ENCODE measurements around the gene ZFX.
A peak's percentile ranks its signal among the peaks of the same experiment; 100 is the strongest.
"Not testable (repeated sequence)": the region's sequence is repeated elsewhere in the genome, so short reads cannot be mapped to it uniquely, and the experiment has no call there.

Gene ZFX

GRCh38 chrX:24149351-24150050 lies at the start of gene ZFX:
ZFX (plus strand) TSS chrX:24149729; CDS start chrX:24172743, 23,014 bp downstream.
- peak within 1 kb of the TSS; percentile 99 for H3K27ac ChIP-seq (ENCODE audit: low read depth, low read length)
- H3K79me2 ChIP-seq (ENCODE audit: control insufficient read depth, insufficient read depth, low read length, unreplicated experiment): peaks cover 47% of the 10 kb centered on the region
- H3K36me3 ChIP-seq (ENCODE audit: insufficient read depth, low read length): peaks cover 18% of the 10 kb centered on the region
- peaks cover 72% of the 10 kb centered on the region for H3K4me1 ChIP-seq (ENCODE audit: control insufficient read depth, insufficient read depth, low read length, unreplicated experiment)
- H3K4me3 ChIP-seq (ENCODE audit: low read depth, low read length): peak within 1 kb of the TSS; percentile 96
- no peaks in the 10 kb centered on the region for H3K27me3 ChIP-seq (ENCODE audit: insufficient read depth, low read length)
- H2AFZ ChIP-seq (ENCODE audit: low read length, unreplicated experiment): peak within 1 kb of the TSS; percentile 60

- H3K36me3 ChIP-seq (ENCODE audit: insufficient read depth, low read length): no peaks in the 10 kb centered on the region
- H3K79me2 ChIP-seq (ENCODE audit: control insufficient read depth, insufficient read depth, low read length, unreplicated experiment): no peaks in the 10 kb centered on the region
- no peaks in the 10 kb centered on the region for H3K27me3 ChIP-seq (ENCODE audit: insufficient read depth, low read length)
- H3K4me3 ChIP-seq (ENCODE audit: low read depth, low read length): no peak overlapping the region
- H3K27ac ChIP-seq (ENCODE audit: low read depth, low read length): no peak overlapping the region
- peaks cover 4% of the 10 kb centered on the region for H3K4me1 ChIP-seq (ENCODE audit: control insufficient read depth, insufficient read depth, low read length, unreplicated experiment)
- H2AFZ ChIP-seq (ENCODE audit: low read length, unreplicated experiment): no peak overlapping the region
Measured at GRCh38 chrX:24100713-24101112, 48.8 kb upstream of the ZFX start.

GRCh38 chrX:24110069-24110468 lies 39.5 kb upstream of the ZFX start:
- H3K27ac ChIP-seq (ENCODE audit: low read depth, low read length): no peak overlapping the region
- H2AFZ ChIP-seq (ENCODE audit: low read length, unreplicated experiment): no peak overlapping the region
- H3K27me3 ChIP-seq (ENCODE audit: insufficient read depth, low read length): no peaks in the 10 kb centered on the region
- peaks cover 4% of the 10 kb centered on the region for H3K4me1 ChIP-seq (ENCODE audit: control insufficient read depth, insufficient read depth, low read length, unreplicated experiment)
- H3K79me2 ChIP-seq (ENCODE audit: control insufficient read depth, insufficient read depth, low read length, unreplicated experiment): no peaks in the 10 kb centered on the region
- H3K36me3 ChIP-seq (ENCODE audit: insufficient read depth, low read length): no peaks in the 10 kb centered on the region
- H3K4me3 ChIP-seq (ENCODE audit: low read depth, low read length): no peak overlapping the region

- no peak overlapping the region for H3K4me3 ChIP-seq (ENCODE audit: low read depth, low read length)
- H3K27me3 ChIP-seq (ENCODE audit: insufficient read depth, low read length): no peaks in the 10 kb centered on the region
- H3K79me2 ChIP-seq (ENCODE audit: control insufficient read depth, insufficient read depth, low read length, unreplicated experiment): no peaks in the 10 kb centered on the region
- no peak overlapping the region for H2AFZ ChIP-seq (ENCODE audit: low read length, unreplicated experiment)
- no peaks in the 10 kb centered on the region for H3K36me3 ChIP-seq (ENCODE audit: insufficient read depth, low read length)
- no peak overlapping the region for H3K27ac ChIP-seq (ENCODE audit: low read depth, low read length)
- peaks cover 11% of the 10 kb centered on the region for H3K4me1 ChIP-seq (ENCODE audit: control insufficient read depth, insufficient read depth, low read length, unreplicated experiment)
Measured at GRCh38 chrX:24113181-24113580, 36.3 kb upstream of the ZFX start.

GRCh38 chrX:24117258-24117657 lies 32.3 kb upstream of the ZFX start:
- Histone ChIP-seq H2AFZ (ENCODE audit: low read length, unreplicated experiment) (peak overlapping the region; percentile 95), H3K4me3 (ENCODE audit: low read depth, low read length) (peak overlapping the region; percentile 70), H3K27ac (ENCODE audit: low read depth, low read length) (peak overlapping the region; percentile 47), H3K79me2 (ENCODE audit: control insufficient read depth, insufficient read depth, low read length, unreplicated experiment) (no peaks in the 10 kb centered on the region), H3K4me1 (ENCODE audit: control insufficient read depth, insufficient read depth, low read length, unreplicated experiment) (peaks cover 11% of the 10 kb centered on the region), H3K27me3 (ENCODE audit: insufficient read depth, low read length) (no peaks in the 10 kb centered on the region), H3K36me3 (ENCODE audit: insufficient read depth, low read length) (no peaks in the 10 kb centered on the region)

- H3K27ac ChIP-seq (ENCODE audit: low read depth, low read length): no peak overlapping the region
- no peaks in the 10 kb centered on the region for H3K79me2 ChIP-seq (ENCODE audit: control insufficient read depth, insufficient read depth, low read length, unreplicated experiment)
- H3K4me3 ChIP-seq (ENCODE audit: low read depth, low read length): no peak overlapping the region
- H3K36me3 ChIP-seq (ENCODE audit: insufficient read depth, low read length): no peaks in the 10 kb centered on the region
- peaks cover 3% of the 10 kb centered on the region for H3K4me1 ChIP-seq (ENCODE audit: control insufficient read depth, insufficient read depth, low read length, unreplicated experiment)
- no peaks in the 10 kb centered on the region for H3K27me3 ChIP-seq (ENCODE audit: insufficient read depth, low read length)
- H2AFZ ChIP-seq (ENCODE audit: low read length, unreplicated experiment): no peak overlapping the region
Measured at GRCh38 chrX:24124244-24124799, 25.2 kb upstream of the ZFX start.

- Histone ChIP-seq H3K4me1 (ENCODE audit: control insufficient read depth, insufficient read depth, low read length, unreplicated experiment) (peaks cover 3% of the 10 kb centered on the region), H3K27me3 (ENCODE audit: insufficient read depth, low read length) (no peaks in the 10 kb centered on the region), H2AFZ (ENCODE audit: low read length, unreplicated experiment) (no peak overlapping the region), H3K36me3 (ENCODE audit: insufficient read depth, low read length) (no peaks in the 10 kb centered on the region), H3K79me2 (ENCODE audit: control insufficient read depth, insufficient read depth, low read length, unreplicated experiment) (no peaks in the 10 kb centered on the region), H3K27ac (ENCODE audit: low read depth, low read length) (no peak overlapping the region), H3K4me3 (ENCODE audit: low read depth, low read length) (no peak overlapping the region)
Measured at GRCh38 chrX:24125028-24125612, 24.4 kb upstream of the ZFX start.

- Histone ChIP-seq H3K4me3 (ENCODE audit: low read depth, low read length) (no peak overlapping the region), H3K4me1 (ENCODE audit: control insufficient read depth, insufficient read depth, low read length, unreplicated experiment) (no peaks in the 10 kb centered on the region), H3K27ac (ENCODE audit: low read depth, low read length) (no peak overlapping the region), H2AFZ (ENCODE audit: low read length, unreplicated experiment) (no peak overlapping the region), H3K79me2 (ENCODE audit: control insufficient read depth, insufficient read depth, low read length, unreplicated experiment) (no peaks in the 10 kb centered on the region), H3K36me3 (ENCODE audit: insufficient read depth, low read length) (no peaks in the 10 kb centered on the region), H3K27me3 (ENCODE audit: insufficient read depth, low read length) (no peaks in the 10 kb centered on the region)
Measured at GRCh38 chrX:24131476-24131875, 18.1 kb upstream of the ZFX start.

GRCh38 chrX:24133312-24133711 lies 16.2 kb upstream of the ZFX start:
- Histone ChIP-seq H3K4me1 (ENCODE audit: control insufficient read depth, insufficient read depth, low read length, unreplicated experiment) (no peaks in the 10 kb centered on the region), H3K27ac (ENCODE audit: low read depth, low read length) (no peak overlapping the region), H3K79me2 (ENCODE audit: control insufficient read depth, insufficient read depth, low read length, unreplicated experiment) (no peaks in the 10 kb centered on the region), H3K4me3 (ENCODE audit: low read depth, low read length) (no peak overlapping the region), H3K36me3 (ENCODE audit: insufficient read depth, low read length) (no peaks in the 10 kb centered on the region), H3K27me3 (ENCODE audit: insufficient read depth, low read length) (no peaks in the 10 kb centered on the region), H2AFZ (ENCODE audit: low read length, unreplicated experiment) (no peak overlapping the region)

GRCh38 chrX:24135768-24136167 lies 13.8 kb upstream of the ZFX start:
- H3K27me3 ChIP-seq (ENCODE audit: insufficient read depth, low read length); H3K79me2 ChIP-seq (ENCODE audit: control insufficient read depth, insufficient read depth, low read length, unreplicated experiment); H2AFZ ChIP-seq (ENCODE audit: low read length, unreplicated experiment); H3K27ac ChIP-seq (ENCODE audit: low read depth, low read length); H3K4me1 ChIP-seq (ENCODE audit: control insufficient read depth, insufficient read depth, low read length, unreplicated experiment); H3K36me3 ChIP-seq (ENCODE audit: insufficient read depth, low read length); H3K4me3 ChIP-seq (ENCODE audit: low read depth, low read length): not testable (repeated sequence)

- Histone ChIP-seq H3K27ac (ENCODE audit: low read depth, low read length) (no peak overlapping the region), H2AFZ (ENCODE audit: low read length, unreplicated experiment) (no peak overlapping the region), H3K4me3 (ENCODE audit: low read depth, low read length) (no peak overlapping the region), H3K79me2 (ENCODE audit: control insufficient read depth, insufficient read depth, low read length, unreplicated experiment) (no peaks in the 10 kb centered on the region), H3K27me3 (ENCODE audit: insufficient read depth, low read length) (no peaks in the 10 kb centered on the region), H3K4me1 (ENCODE audit: control insufficient read depth, insufficient read depth, low read length, unreplicated experiment) (no peaks in the 10 kb centered on the region), H3K36me3 (ENCODE audit: insufficient read depth, low read length) (no peaks in the 10 kb centered on the region)
Measured at GRCh38 chrX:24137192-24137591, 12.3 kb upstream of the ZFX start.
